ENCODE results near the gene WDR43.

DNA sequence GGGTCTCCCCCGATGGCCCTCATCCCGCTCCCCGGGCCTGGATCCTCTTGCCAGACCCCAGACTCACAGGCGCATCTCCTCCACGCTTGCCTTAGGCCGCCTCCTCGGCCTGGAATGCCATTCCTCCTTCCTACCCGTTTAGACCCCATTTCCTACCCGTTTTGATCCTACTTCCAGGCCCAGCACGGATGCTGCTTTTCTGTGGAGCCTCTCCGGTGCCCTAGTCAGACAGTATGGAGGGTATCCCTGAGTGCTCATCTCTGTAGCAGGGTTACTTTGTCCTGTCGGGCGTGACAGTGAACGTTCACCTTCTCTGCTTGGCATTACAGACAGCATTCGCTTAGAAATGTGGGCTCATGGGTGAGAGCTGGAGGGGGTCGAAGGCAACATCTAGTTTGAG, 96.0 kb downstream of the WDR43 start:
- TF ChIP-seq, protein P1, sequence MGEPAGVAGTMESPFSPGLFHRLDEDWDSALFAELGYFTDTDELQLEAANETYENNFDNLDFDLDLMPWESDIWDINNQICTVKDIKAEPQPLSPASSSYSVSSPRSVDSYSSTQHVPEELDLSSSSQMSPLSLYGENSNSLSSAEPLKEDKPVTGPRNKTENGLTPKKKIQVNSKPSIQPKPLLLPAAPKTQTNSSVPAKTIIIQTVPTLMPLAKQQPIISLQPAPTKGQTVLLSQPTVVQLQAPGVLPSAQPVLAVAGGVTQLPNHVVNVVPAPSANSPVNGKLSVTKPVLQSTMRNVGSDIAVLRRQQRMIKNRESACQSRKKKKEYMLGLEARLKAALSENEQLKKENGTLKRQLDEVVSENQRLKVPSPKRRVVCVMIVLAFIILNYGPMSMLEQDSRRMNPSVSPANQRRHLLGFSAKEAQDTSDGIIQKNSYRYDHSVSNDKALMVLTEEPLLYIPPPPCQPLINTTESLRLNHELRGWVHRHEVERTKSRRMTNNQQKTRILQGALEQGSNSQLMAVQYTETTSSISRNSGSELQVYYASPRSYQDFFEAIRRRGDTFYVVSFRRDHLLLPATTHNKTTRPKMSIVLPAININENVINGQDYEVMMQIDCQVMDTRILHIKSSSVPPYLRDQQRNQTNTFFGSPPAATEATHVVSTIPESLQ (CRISPR knock-in tag; IDR thresholded peaks at IDR 0.05) = no peak
- no peak for TF ChIP-seq CBFB (CRISPR knock-in tag; IDR thresholded peaks at IDR 0.05; ENCODE audit: low read depth)
- TF ChIP-seq FOXJ3 (CRISPR knock-in tag; IDR thresholded peaks at IDR 0.05; ENCODE audit: borderline replicate concordance) = no peak
- TF ChIP-seq, protein P2, sequence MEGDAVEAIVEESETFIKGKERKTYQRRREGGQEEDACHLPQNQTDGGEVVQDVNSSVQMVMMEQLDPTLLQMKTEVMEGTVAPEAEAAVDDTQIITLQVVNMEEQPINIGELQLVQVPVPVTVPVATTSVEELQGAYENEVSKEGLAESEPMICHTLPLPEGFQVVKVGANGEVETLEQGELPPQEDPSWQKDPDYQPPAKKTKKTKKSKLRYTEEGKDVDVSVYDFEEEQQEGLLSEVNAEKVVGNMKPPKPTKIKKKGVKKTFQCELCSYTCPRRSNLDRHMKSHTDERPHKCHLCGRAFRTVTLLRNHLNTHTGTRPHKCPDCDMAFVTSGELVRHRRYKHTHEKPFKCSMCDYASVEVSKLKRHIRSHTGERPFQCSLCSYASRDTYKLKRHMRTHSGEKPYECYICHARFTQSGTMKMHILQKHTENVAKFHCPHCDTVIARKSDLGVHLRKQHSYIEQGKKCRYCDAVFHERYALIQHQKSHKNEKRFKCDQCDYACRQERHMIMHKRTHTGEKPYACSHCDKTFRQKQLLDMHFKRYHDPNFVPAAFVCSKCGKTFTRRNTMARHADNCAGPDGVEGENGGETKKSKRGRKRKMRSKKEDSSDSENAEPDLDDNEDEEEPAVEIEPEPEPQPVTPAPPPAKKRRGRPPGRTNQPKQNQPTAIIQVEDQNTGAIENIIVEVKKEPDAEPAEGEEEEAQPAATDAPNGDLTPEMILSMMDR (IDR thresholded peaks at IDR 0.05) = no peak
- TF ChIP-seq ERG (CRISPR knock-in tag; IDR thresholded peaks at IDR 0.05) = no peak
- TF ChIP-seq ATF1 (CRISPR knock-in tag; IDR thresholded peaks at IDR 0.05) = no peak
- no peak for TF ChIP-seq NFE2L1 (CRISPR knock-in tag; IDR thresholded peaks at IDR 0.05)
- TF ChIP-seq, protein P3, sequence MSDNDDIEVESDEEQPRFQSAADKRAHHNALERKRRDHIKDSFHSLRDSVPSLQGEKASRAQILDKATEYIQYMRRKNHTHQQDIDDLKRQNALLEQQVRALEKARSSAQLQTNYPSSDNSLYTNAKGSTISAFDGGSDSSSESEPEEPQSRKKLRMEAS (CRISPR knock-in tag; IDR thresholded peaks at IDR 0.05) = no peak
- no peak for TF ChIP-seq USF1 (CRISPR knock-in tag; IDR thresholded peaks at IDR 0.05)
- TF ChIP-seq JUN (CRISPR knock-in tag; IDR thresholded peaks at IDR 0.05) = no peak
- no peak for TF ChIP-seq ESRRA (CRISPR knock-in tag; IDR thresholded peaks at IDR 0.05; ENCODE audit: borderline replicate concordance)
- TF ChIP-seq TEAD4 (CRISPR knock-in tag; IDR thresholded peaks at IDR 0.05) = no peak
- TF ChIP-seq ZBTB43 (CRISPR knock-in tag; IDR thresholded peaks at IDR 0.05) = no peak

Data from WTC11 (cell line).